ENCODE results near the gene JPH4. TPM values are rescaled to one million over a fixed set of nuclear protein-coding genes. Genes with fewer than 3 reads are reported as not detected.

Gene JPH4
- polyA plus RNA-seq, 1 donor (not counting 4 experiments of a cell fraction or from before 2014, with no cell fraction given), result 0.01 TPM

- Histone ChIP-seq H3K4me1 (ENCODE audit: control insufficient read depth, extremely low read depth, insufficient read depth, low read length) (peaks cover 26% of the 10 kb centered on the region), H3K9ac (ENCODE audit: control insufficient read depth, extremely low read depth, insufficient read depth, low read length) (peak within 1 kb of the TSS; percentile 88), H3K9me1 (ENCODE audit: control insufficient read depth, extremely low read depth, insufficient read depth, low read length) (no peaks in the 10 kb centered on the region), H3K9me3 (ENCODE audit: control insufficient read depth, low read depth, low read length) (no peaks in the 10 kb centered on the region), H3K36me3 (ENCODE audit: control insufficient read depth in 2 of 2, extremely low read depth in 1 of 2, insufficient read depth in 2 of 2, low read length in 2 of 2) (peaks cover 27 to 31% of the 10 kb centered on the region in 2 experiments), H3K27me3 (ENCODE audit: control insufficient read depth, extremely low read depth, insufficient read depth, low read length) (no peaks in the 10 kb centered on the region), H3K4me3 (ENCODE audit: control insufficient read depth in 2 of 3, extremely low read depth in 1 of 3, insufficient read depth in 2 of 3, low read depth in 1 of 3, low read length in 3 of 3) (peak within 1 kb of the TSS; percentile 73 to 93 (median 92)), H4K20me1 (ENCODE audit: control insufficient read depth, extremely low read depth, insufficient read depth, low read length) (peaks cover 3% of the 10 kb centered on the region), H3K4me2 (ENCODE audit: control insufficient read depth, extremely low read depth, insufficient read depth, low read depth, low read length) (peak within 1 kb of the TSS; percentile 97), H3K79me2 (ENCODE audit: control insufficient read depth, insufficient read depth, low read length) (peaks cover 21% of the 10 kb centered on the region), H3K27ac (ENCODE audit: control insufficient read depth, insufficient read depth, low read length) (peak within 1 kb of the TSS; percentile 72), H2AFZ (ENCODE audit: control insufficient read depth, low read length) (peak within 1 kb of the TSS; percentile 97)
- peak; percentile 61 for FAIRE-seq
- DNase-seq (ENCODE audit: low read depth, low spot score), result peak; percentile 48
- TF ChIP-seq EZH2 (IDR thresholded peaks at IDR 0.05; ENCODE audit: low read length) (no peak), CTCF (optimal IDR thresholded peaks at IDR 0.05 in 1 of 3, IDR thresholded peaks at IDR 0.05 in 1 of 3, conservative IDR thresholded peaks at IDR 0.05 in 1 of 3; ENCODE audit: extremely low read depth in 1 of 3, insufficient read depth in 2 of 3, low read length in 3 of 3) (no peak)
- dilution Hi-C loops (cut with MboI; ENCODE audit: extremely low pct_ligation_motif_present, low sequenced_read_pairs), result no loop called here
Observed at GRCh38 chr14:23567186-23568020, 11.2 kb downstream of the JPH4 start, which contains the start of gene AP1G2. TSS of gene AP1G2 (minus strand) at chr14:23567791. CDS start at chr14:23567314, 477 bp downstream.

GRCh38 chr14:23566778-23567185 is 11.8 kb downstream of the JPH4 start:
- DNase-seq (ENCODE audit: low read depth, low spot score) (no peak), FAIRE-seq (no peak)
- peaks cover 21% of the 10 kb centered on the region for H3K79me2 ChIP-seq (ENCODE audit: control insufficient read depth, insufficient read depth, low read length)
- H3K9me3 ChIP-seq (ENCODE audit: control insufficient read depth, low read depth, low read length), result no peaks in the 10 kb centered on the region
- H2AFZ ChIP-seq (ENCODE audit: control insufficient read depth, low read length), result peak overlapping the region; percentile 97
- H3K4me1 ChIP-seq (ENCODE audit: control insufficient read depth, extremely low read depth, insufficient read depth, low read length), result peaks cover 20% of the 10 kb centered on the region
- peak overlapping the region; percentile 73 to 93 (median 92) for H3K4me3 ChIP-seq (ENCODE audit: control insufficient read depth in 2 of 3, extremely low read depth in 1 of 3, insufficient read depth in 2 of 3, low read depth in 1 of 3, low read length in 3 of 3)
- peak overlapping the region; percentile 97 for H3K4me2 ChIP-seq (ENCODE audit: control insufficient read depth, extremely low read depth, insufficient read depth, low read depth, low read length)
- H3K36me3 ChIP-seq (ENCODE audit: control insufficient read depth in 2 of 2, extremely low read depth in 1 of 2, insufficient read depth in 2 of 2, low read length in 2 of 2), result peaks cover 32 to 37% of the 10 kb centered on the region in 2 experiments
- no peaks in the 10 kb centered on the region for H3K27me3 ChIP-seq (ENCODE audit: control insufficient read depth, extremely low read depth, insufficient read depth, low read length)
- peak overlapping the region; percentile 72 for H3K27ac ChIP-seq (ENCODE audit: control insufficient read depth, insufficient read depth, low read length)
- no peak for TF ChIP-seq CTCF (optimal IDR thresholded peaks at IDR 0.05 in 1 of 3, IDR thresholded peaks at IDR 0.05 in 1 of 3, conservative IDR thresholded peaks at IDR 0.05 in 1 of 3; ENCODE audit: extremely low read depth in 1 of 3, insufficient read depth in 2 of 3, low read length in 3 of 3)
- TF ChIP-seq EZH2 (IDR thresholded peaks at IDR 0.05; ENCODE audit: low read length), result no peak
- peak overlapping the region; percentile 88 for H3K9ac ChIP-seq (ENCODE audit: control insufficient read depth, extremely low read depth, insufficient read depth, low read length)
- dilution Hi-C loops (cut with MboI; ENCODE audit: extremely low pct_ligation_motif_present, low sequenced_read_pairs), result no loop called here
- peaks cover 3% of the 10 kb centered on the region for H4K20me1 ChIP-seq (ENCODE audit: control insufficient read depth, extremely low read depth, insufficient read depth, low read length)
- no peaks in the 10 kb centered on the region for H3K9me1 ChIP-seq (ENCODE audit: control insufficient read depth, extremely low read depth, insufficient read depth, low read length)

All from keratinocyte (primary cell).